ENCODE measurements around the gene FGF12.

The FGF12 gene

GRCh38 chr3:192249516-192249915 is 477.8 kb downstream of the FGF12 start:
- no peak for DNase-seq

- no peak for DNase-seq
These were observed 480.3 kb downstream of the FGF12 start for GRCh38 chr3:192246847-192247559.

- DNase-seq, result no peak
These were observed 482.8 kb downstream of the FGF12 start for GRCh38 chr3:192244591-192244990.

GRCh38 chr3:192239956-192240355 is 487.4 kb downstream of the FGF12 start:
- no peak for DNase-seq

DNA sequence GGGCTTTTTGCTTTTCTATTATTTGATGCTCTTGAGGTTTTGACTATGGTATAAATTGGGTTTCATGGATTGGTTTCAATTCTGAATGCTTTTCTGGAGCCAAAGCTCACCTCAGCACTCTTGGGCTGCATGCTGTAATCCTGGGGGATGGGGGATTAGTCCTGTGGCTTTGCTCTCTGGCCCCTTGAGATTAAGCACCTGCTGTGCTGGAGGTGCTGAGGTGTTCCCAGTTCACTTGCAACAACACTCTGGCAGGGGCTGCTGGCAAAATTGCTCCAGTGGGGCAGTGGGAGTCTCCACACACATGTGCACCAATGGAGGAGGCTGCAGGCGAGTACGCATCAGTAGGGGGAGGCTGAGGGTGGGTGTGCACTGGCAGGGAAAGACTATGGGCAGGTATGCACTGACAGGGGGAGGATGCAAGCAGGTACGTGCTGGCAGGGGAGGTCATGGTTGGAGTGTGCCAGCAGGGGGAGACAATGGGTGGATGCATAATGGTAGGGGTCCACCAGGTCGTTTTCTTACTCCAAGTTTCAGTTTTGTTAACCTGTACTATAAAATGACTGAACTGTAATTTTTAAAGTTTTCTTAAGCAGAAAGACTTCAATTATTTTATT is 489.2 kb downstream of the FGF12 start:
- no peak for DNase-seq

DNA sequence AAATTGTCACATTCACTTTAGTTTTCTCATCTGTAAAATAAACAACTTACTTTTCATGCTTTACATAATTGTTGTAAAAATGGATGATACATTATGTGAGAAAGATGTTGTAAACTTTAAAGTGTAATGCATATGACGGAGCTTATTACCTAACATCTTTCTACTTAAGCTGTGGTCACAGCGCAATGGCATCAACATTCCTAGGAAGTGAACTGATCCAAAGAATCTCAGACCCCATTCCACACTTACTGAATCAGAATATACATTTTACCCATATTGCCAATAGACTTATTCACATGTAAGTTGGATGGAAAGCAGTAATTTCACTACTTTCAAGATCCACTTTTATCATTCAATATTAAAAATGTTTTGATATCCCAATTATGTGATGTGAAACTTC is 497.5 kb downstream of the FGF12 start:
- no peak for DNase-seq

DNA sequence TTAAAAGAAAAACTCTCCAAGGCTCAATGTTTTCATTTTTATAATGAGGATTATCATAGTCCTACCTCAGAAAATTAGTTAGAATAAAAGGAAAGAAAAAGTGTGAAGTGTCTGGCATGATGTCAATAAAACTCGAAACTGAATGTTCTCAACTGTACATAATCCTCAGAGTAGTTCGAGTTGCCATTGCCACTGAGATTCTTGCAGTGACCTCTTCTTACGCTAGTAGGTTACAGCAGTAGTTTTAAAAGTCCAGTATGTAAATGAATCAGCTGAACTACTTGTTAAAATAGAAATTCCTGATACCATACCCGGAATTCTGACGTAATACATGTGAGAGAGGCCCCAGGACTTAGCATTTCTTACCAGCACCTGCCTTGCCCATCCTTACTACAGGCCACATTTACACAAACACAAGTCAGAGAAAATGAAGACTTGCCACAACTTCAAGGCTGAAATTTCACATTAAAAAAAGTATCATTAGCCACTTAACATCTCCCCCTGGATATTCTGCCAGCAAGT is 502.6 kb downstream of the FGF12 start:
- no peak for DNase-seq

DNA sequence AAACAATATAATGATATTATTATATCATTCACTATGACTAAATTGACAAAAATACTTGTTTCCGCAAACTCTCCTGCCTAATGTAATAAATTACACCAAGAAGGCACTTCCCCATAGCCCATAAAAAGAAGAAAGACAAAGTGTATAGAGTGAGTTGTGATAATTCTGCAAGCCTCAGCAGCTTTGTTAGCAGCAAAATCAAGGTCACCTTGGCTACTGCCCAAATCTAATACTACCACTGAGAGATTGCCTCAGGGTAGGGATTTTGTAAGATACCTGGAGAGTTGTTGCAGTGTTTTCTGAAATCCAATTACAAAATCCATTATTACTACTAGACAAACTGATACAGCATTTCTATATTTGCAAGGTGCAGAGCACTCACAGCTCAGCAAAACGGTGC is 503.5 kb downstream of the FGF12 start:
- no peak for DNase-seq

- DNase-seq, result no peak
These were observed 506.4 kb downstream of the FGF12 start for GRCh38 chr3:192220915-192221314.

DNA sequence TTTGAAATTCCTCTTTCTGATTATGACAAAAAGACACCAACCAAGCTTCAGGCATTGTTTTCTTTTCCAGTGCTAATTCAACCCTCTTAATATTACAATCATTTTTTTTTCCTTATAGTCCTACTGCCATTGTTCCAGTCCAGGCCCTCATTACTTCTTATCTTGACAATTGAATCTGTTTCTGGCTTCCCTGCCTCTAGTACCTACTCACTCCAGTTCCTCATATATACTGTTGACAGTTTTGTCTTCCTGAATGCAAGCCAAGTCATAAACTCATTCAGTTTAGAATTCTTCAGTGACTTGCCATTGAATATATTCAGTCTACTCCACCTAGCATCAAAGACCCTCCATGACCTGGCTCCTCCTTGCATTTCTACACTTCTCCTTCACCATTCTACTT is 507.4 kb downstream of the FGF12 start:
- no peak for DNase-seq

- no peak for DNase-seq
These were observed 511.3 kb downstream of the FGF12 start for GRCh38 chr3:192216067-192216466.

GRCh38 chr3:192212979-192213378 is 514.4 kb downstream of the FGF12 start:
- no peak for DNase-seq

- DNase-seq, result no peak
These were observed 515.0 kb downstream of the FGF12 start for GRCh38 chr3:192212335-192212734.

DNA sequence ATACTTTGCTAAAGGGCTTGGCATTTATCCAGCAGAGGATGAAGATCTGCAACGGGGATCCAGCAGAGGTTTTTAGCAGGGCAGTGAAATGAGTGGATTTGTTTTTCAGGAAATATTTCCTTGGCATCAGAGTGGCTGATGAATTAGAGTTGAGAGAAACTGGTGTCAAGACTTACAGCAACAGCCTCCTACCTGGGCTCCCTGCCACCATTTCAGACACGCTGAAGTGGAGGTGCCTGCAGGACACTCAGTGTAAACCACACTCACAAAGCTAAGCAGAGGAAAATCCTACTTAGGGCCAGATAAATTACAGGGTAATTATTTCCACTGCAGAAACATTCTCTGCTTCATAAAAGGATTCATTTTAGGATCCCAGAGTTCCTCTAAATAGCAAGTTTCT is 519.7 kb downstream of the FGF12 start:
- no peak for DNase-seq

GRCh38 chr3:192207239-192207638 is 520.1 kb downstream of the FGF12 start:
- no peak for DNase-seq

GRCh38 chr3:192194085-192194484 is 533.3 kb downstream of the FGF12 start:
- no peak for DNase-seq

DNA sequence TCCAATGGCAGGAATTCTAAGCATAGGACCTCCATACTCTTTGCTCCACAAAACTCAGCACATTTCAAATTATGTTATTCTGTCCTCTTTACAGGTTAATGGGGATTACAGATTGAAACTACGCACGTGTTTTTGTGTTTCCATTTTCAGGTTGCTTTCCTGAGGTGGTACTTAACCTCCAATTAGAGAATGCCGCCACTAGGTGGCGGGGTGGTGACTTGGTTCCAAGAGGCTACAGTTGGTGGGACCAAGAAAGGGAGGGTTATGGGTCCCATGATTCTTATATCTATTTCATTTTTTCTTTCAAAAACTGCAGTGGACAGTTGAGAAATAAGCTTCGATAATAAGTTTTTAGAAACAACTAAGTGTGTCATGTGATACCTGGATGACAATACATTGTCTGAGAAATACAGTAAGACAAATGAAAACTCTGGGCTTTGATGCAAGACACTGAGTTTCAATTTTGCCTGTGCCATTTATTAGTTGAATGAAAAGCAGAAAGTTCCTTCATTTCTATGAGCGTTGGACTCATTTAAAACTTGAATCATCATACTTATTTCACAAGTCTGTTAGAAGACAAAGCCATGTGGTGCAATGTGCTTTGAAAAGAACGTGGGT is 539.0 kb downstream of the FGF12 start:
- DNase-seq, result peak; percentile 20

DNA sequence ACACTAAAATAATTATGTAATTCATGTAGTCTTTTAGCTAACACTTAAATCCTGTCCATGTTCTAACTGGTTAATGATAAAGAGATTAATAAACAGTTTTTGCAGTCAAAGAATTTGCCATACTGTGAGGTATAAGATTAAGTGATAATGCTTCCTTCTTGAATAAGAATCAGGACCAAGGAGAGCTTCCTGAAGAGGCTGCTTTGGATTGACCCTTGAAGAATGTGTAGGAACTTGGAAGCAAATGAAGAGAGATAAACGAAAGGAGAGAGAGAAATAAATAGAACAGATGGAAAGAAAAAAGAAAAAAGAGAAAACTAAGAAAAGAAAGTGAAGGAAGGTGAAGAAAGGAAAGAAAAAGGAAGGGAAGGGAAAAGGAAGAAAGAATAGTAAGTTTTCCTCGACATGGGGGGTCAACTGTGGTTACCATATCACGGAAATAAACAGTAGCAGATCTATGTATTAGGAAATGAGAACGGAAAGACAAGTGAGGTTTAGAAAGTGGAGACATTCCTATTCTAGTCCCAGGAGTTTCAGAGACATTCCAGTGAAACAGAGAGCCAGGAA is 539.8 kb downstream of the FGF12 start:
- DNase-seq, result no peak

GRCh38 chr3:192186498-192186897 is 540.8 kb downstream of the FGF12 start:
- DNase-seq, result no peak

- DNase-seq, result no peak
These were observed 541.3 kb downstream of the FGF12 start for GRCh38 chr3:192186045-192186444.

GRCh38 chr3:192183109-192183508 is 544.2 kb downstream of the FGF12 start:
- DNase-seq, result no peak

DNA sequence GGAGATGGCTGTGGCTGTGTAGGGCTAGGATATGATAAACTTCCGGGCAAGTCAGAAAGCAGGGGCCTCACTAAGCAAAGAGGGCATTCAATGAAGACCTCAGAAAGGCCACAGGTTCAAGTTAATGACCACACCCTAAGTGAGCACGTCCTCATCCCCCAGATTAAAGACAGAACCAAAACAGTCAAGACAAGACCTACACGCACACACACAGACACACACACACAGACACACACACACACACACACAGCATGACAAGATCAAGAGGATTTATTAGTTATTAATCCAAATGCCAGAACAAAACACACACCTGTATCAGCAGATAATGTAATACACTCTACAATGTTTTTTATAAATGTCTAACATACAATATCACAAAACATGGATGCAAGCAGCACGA is 546.2 kb downstream of the FGF12 start:
- no peak for DNase-seq

GRCh38 chr3:192177383-192177782 is 550.0 kb downstream of the FGF12 start:
- DNase-seq, result no peak

DNA sequence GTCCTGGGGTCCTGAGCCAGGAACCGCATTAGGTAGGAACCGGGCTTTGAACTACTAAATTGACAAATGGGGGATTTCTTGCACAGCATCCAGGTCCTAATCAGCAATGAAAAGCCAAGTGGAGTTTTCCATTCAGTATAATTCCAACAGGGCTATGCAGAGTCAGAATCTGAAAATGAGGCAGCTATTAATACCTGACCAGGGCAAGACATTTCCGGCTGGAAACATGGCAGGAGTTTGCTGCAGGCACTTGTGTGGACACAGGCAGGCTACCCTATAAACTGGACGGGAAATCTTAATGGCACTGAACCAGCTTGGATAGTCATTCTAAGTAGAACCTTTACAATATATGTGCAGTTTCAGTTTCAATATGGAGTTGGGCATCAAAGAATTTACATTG is 553.1 kb downstream of the FGF12 start:
- DNase-seq, result no peak

Measured in activated naive CD4-positive, alpha-beta T cell treated with Interleukin-2 at 50 U/mL for 16 hours (primary cell).